ENCODE results near the gene CD300LD.

- TF ChIP-seq POLR2A (IDR thresholded peaks at IDR 0.05) = no peak
- no peak for TF ChIP-seq CTCF (IDR thresholded peaks at IDR 0.05)
These were observed 60.8 kb downstream of the CD300LD start, which contains the start of gene CD300LB for GRCh38 chr17:74531231-74531761.
